SKM-1 (cell line): ENCODE data around the gene CAPN2.

Experiments
- DNase-seq: peaks from one replicate; lab custom pipeline; 2025; ENCODE audit not compliant: unreplicated experiment; lab: John Stamatoyannopoulos, UW

CAPN2 gene

DNA sequence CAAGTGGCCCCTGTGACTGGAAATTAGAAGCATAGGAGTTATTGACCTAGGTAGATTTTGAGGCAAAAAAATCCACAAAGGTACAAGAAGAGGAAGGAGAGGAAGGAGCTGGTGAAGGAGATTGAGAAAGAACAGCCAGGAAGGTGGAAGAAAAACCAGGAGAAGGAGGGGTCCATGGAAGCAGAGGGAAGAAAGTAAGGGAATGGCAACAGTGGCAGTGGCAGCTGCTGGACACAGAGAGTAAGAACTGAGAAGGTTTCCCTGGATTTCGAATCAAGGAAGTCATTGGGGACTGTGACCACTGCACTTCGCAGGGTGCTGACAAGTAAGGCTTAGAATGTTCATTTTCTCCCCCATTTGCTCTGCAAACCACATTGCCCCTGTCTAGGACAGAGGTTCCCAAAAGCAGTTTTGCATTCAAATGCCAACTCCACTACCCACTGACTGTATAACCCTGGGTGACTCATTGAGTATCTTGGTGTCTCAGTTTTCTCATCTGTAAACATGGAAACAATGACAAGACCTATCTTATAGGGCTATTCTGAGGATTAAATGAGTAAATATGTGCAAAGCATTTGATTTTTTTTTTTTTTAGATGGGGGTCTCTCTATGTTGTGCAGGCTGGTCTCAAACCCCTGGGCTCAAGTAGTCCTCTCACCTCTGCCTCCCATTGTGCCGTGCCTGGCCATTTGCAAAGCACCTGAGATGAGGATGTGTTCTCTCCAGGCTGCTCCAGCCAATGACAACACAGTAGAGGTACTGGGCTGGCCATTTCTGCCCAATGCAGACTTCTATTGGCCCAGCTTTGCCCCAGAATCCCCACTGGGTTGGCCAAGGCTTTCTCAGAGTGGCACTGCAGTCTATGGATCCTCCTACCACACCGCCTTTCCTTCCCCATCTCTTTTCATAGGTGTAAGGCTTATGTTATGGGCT lies 9.3 kb upstream of the CAPN2 start:
- DNase-seq, result no peak

DNA sequence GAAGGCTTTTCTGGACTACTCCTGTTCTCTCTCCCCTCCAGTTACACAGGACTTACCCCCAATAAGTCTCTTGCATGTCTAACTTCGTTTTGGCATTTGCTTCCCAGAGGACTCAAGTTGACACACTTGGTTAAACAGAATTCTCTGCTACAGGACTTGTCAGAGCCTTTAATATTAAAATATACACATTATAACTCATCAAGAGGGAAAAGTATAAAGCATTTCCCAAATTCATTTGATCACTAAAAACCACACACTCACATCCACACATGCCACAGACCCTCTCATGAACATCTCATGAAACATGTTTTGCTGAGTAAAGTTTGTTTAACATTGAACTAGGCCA lies 8.7 kb upstream of the CAPN2 start:
- DNase-seq, result no peak

DNA sequence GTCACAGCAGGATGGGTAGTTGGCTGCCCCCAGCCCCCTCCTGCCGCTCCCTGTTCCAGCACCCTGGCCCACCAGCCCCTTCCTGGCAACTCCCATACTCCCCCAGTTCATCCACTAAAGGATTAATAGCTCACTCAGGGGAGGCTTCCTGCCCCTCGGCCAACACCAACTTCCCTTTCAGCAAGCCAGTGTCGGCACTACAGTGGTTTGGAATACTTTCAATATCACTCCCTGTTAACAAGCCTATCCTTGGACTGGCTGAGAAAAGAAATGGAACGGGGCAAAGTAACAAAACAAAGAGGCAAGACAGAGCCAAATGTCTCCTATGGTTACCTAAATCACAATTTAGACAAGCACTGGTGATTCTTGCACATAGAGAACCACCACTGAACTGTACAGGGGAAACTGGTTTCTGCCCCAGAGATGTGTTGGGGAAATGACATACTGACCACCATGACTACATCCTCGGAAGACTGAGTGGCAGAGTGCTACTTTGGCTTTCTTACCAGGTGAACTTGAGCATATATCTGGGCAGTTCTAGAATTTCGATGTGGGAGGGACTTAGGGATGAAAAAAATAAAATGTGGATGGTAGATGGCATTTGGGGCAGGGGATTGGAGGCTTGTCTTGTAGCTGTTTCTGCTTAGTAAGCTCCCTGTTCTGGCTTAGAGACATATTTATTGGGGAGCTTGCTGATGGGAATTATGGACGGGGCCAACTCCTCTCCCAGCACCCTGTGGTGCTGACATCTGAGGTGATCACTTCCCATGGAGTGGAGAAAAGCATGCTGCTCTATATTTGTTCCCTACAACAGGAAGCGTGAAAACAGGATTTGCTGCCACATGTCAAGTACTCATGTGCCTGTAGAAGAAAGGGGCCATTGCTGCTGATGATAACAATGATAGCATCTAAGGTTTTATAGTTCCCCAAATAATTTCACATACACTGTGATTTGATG lies 7.1 kb upstream of the CAPN2 start:
- DNase-seq, result no peak

DNA sequence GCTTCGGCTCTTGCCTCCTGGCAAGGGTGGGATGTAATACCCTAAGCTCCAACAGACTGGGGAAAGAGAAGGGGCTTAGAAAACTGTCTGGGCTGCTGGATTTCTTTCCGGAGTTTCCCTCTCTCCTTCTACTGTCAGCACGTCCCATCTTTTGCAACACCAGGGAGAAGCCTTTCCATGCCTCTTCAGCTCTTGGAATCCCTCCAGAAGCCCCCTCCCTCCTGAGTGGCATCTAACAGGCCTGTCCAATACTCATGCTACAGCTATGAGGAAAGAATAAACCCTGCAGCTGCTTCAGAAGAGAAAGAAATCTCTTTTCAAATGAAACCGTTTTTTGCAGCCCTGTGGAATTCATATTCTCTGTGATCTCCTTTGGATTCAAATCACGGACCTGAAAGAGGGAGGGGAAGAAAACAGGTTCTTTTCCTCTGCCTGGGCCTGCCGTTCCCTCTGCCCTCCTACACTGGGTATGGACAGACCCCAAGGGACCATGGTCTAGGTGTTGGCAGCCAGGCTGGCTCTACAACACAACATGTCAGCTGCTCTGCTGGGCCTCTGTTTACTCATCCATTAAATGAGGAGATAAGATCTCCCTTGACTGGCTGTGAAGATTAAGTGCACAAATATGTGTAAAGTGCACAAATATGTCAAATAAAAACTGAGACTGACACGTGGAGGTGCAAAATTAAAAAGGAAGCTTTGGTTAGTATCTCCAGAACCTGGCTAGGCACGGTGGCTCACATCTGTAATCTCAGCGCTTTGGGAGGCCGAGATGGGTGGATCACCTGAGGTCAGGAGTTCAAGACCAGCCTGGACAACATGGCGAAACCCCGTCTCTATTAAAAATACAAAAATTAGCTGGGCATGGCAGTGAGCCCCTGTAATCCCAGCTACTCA lies 6.0 kb upstream of the CAPN2 start:
- DNase-seq, result no peak

DNA sequence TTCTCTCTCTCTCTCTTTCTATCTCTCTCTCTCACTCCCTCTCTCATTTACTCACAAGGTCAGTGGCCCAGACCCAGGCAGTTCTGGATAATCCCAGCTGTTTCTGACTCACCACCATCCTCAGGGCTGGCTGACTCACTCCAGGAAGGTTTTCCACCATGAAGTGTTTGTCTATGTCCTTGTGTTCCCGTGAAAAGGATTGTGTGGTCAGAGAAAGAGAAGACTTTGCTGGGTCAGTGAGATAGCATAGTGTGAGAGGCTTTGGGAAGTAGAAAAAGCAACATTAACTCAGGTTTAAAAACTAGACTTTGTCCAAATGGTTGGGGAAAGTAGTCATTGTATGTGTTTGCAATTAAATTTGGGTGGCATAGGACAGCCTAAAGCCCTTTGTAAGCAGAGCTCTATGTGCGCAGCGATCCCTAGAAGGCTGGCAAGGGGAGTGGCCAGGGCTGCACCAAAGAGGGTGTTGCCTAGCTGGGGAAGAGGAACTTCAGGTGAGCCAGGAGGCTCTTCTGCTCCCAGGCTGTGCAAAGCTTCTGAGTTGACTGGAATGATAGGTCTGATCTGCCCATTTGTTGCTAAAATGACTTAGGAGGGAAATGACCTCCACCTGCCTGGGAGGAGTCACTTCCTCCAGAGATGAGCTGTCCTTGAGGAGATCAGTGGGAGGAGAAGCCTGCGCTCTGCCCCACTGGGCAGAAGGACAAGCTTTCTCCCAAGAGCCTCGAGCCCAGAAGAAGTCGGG lies 4.9 kb upstream of the CAPN2 start:
- no peak for DNase-seq

DNA sequence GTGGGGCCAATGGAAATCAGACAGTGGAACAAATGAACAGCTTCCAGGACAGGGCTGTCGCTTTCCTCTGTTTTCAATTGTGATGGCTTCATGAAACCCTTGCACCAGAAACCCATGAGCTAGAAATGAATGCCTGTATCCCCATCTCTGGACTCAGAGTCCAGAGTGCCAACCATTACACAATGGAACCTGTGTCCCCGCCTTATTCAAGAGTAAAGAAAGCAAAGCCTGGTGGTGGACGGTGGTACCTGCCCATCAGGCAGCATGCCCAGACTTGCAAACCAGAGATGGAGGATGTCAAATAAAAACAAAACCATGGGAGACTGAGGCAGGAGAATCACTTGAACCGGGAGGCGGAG lies 4.4 kb upstream of the CAPN2 start:
- no peak for DNase-seq

DNA sequence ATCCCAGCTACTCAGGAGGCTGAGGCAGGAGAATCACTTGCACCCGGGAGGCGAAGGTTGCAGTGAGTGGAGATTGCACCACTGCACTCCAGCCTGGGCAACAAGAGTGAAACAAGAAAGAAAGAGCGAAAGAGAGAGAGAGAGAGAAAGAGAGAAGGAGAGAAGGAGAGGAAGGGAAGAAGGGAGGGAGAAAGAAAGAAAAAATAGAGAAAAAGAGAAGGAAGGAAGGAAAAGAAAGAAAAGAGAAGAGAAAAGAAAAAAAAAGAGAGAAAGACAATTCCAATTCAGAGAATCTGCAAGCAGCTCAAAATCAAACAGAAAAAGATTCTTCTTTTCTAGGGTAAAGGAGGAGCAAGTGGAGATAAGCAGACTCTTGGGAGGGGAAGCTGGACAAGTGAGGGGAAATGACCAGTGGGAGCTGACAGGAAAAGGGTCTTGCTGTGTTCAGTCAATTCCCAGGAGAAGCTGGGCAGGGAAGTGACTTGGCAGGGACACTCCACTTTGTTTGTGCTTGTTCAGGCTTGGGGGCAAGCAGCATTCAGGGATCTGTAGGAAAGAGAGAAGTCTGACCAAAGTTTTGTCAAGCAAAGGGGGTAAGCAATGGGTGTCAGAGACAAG lies 3.6 kb upstream of the CAPN2 start:
- DNase-seq, result no peak

DNA sequence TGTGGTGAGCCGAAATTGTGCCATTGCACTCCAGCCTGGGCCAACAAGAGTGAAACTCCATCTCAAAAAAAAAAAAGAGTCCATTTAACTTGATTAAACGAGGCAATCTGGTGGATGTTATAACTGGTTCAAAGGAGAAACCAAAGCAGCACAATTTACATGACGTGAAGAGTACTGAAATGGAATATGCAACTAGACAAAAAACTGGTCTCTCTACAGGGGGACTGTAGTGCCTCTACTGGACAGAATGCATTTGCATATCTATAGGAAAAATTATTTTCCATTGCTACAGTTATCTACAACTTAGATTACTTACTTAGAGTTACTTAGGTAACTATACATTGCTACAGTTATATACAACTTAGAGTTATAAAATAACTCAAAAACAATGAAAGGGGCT lies 2.7 kb upstream of the CAPN2 start:
- DNase-seq, result no peak

DNA sequence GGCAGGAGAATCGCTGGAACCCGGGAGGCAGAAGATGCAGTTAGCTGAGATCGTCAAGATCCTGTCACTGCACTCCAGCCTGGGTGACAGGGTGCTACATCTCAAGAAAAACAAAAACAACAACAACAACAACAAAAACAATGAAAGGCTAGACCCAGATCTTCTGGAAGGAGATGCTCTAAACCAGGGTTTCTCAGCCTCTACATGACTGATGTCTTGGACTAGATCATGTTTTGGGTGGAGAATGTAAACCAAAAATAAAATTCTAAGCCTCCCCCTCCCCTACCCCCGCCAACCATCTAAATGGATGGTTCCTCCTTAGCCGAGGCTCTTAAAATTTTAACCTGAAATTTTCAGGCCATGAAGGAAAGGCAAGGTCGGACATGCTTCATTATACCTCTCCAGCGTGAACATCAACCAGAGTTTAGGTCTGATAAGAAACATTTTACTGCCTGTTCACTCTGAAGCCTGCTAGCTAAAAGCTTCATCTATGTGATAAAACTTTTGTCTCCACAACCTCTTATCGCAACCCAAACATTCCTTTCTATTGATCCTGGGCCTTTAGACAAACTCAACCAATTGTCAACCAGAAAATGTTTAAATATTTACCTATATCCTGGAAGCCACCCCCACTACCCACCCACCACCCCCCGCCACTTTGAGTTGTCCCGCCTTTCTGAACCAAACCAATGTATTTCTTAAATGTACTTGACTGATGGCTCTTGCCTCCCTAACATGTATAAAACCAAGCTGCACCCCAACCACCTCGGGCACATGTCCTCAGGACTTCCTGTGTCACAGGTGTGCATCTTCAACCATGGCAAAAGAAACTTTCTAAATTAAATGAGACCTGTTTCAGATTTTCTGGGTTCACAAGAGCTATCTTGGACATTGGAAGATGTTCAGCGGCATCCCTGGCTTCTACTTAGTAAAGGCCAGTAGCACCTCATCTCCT lies 1.9 kb upstream of the CAPN2 start:
- DNase-seq, result no peak

DNA sequence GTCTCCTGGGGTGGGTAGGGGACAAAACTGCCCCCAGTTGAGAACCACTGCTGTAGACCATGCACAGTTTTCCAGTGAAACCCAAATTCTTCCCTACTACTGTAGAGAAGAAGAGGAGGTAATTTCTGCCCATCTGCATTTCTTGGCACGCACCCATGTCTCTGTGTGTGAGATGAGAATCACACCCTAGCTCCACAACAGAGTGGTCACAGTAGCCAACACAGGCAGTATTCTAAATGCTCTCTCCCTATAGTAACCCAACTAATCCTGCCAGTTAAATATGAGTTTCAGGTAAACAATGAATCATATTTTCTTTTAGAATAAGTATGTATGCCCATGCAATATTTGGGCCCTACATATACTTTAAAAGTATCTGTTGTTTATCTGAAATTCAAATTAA lies 1.2 kb upstream of the CAPN2 start:
- DNase-seq, result no peak

DNA sequence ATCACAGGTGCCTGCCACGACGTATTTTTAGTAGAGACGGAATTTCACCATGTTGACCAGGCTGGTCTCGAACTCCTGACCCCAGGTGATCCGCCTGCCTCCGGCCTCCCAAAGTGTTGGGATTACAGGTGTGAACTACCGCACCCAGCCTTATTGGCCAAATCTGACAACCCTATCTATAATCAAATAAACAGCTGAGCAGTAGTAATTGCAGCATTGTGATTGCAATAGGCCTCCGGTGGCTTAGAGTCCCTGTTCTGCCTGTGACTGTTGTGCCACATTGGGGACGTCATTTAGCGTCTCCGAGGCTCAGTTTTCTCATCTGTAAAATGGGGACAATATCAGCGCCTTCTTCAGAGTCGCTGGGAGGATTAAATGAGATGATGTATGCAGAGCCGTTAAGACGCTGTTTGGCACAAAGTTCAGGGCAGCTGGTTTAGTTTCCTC lies 569 bp upstream of the CAPN2 start:
- no peak for DNase-seq

DNA sequence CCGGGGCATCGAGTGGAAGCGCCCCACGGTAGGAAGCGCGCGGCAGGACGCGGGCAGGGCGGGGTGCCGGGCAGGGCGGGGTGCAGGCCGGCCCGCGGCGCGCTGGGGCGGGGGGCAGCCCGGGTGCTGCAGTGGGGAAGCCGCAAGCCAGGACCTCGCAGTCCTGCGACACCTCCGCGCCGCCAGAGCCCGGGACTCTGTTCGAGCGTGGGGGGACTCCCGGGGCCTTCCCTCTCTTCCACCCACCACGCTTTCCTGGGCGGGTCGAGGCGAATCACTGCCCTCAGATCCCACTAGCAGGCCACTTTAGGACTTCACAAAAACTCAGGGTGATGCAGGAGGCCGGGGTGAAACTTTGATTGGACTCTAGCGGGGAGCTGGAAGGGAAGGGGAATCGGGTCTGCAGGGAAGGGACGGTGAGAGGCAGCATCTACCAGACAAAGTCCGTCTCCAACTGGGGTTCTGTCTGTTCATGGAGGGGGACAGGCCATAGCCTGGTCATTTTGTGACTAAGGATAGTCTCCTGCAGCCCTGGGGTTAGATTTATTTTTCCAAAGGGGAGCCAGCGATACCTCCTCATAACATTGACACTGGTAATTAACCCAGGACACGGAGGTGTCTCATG lies 623 bp downstream of the CAPN2 start:
- peak; percentile 35 for DNase-seq

DNA sequence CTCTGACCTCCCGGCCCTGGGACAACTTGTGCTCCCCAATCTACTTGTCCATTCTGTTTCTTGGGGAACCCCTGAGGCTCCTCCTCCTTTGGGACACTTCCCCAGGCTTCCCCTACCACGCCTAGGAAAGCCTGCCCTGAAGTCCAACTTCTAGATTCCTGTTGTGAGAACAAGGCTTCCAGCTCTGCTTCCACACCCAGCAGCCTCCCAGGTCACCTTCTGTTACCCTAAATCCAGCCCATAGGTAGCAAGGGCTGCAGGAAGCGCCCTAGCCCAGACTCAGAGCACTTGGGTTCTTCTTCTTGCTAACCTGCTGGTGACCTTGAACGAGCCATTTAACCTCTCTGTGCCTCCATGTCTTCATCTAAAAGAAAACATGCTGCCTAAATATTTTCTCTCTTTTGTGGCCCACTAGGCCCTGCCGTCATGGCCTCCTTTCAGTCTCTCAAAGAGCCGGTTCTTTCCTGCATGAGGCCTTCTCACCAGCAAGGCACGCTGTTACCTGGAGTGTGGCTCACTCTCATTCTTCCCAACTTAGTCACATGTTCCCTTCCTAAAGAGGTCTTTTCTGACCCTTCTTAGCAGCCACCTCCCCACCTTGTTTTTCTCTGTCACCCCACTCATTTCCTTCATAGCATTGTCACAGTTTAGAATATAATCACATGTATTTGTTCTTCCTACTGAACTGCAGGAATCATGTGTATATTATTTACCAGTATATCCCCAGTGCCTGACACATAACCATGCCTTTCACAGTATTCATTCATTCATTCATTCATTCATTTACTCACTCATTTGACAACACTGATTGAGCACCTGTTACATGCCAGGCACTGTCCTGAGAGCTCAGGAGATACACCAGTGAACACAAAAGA lies 1.4 kb downstream of the CAPN2 start:
- DNase-seq, result no peak

DNA sequence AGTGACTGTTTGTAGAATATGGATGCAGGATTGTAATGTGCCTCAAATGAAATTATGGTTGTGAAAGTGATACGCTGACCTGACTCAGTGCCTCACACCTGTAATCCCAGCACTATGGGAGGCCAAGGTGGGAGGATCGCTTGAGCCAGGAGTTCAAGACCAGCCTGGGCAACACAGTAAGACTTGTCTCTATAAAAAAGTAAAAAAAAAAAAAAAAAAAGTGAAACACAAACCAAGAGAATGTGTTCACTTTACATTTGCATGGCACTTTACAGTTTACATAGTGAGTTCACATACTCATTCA lies 2.0 kb downstream of the CAPN2 start:
- no peak for DNase-seq

DNA sequence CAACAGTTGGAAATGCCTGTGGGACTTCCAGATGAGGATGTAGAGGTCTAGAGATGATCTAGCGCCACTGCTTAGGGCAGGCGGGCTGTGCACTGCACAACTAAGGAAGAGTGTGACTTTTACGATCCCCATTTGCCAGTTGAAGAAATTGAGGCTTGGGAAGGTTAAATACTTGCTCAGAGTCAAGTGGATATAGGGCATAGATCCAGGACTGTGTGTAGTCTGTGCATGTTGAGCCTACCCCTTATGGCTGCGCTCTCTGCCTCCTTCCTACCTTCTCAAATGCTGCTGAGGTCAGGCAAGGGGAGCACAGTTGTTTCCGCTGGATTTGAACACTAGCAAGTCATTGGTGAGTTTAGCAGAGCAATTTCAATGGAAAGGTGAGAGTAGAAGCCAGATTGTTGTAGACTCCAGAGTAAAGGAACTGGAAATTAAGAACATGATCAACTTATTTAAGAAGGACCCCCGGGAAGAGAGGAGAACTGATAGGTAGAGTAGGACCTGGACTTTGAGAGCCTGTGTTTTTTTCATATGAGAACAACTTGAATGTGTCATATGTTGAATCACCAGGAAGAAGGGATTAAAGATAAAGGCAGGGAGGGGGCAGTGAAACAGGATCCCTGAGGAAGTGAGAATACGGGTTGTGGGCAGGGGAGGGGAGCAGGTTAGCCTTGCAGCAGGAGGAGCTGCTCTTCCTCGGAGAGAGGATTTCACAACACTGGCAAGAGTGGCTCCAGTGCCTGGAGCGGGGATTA lies 2.7 kb downstream of the CAPN2 start:
- no peak for DNase-seq

DNA sequence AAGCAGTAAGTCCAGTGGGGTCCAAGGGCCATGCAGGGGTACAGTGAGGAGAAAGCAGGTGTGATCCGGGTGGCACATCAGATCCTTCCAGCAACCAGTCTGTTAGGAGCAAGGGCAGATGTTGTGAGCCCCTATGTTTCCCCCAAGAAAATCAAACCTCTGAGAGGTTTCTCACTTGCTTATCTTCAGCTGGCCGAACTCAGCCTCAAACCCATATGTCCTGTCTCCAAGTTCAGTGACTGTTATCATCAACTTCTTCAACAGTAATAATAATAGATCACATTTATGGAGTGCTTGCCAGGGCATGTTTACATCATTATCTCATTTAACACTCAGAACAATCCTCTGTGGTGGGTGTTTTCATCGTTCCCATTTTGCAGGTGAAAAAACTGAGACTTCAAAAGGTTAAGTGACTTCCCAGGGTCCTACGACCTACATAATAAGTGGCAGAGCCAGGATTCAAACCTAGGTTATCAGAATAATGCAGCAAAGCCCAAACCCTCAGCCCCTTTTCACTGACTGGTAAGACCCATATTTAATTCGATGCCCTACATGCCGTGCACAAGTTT lies 3.3 kb downstream of the CAPN2 start:
- no peak for DNase-seq
